ENCODE results near the gene ITGA3.

DNA sequence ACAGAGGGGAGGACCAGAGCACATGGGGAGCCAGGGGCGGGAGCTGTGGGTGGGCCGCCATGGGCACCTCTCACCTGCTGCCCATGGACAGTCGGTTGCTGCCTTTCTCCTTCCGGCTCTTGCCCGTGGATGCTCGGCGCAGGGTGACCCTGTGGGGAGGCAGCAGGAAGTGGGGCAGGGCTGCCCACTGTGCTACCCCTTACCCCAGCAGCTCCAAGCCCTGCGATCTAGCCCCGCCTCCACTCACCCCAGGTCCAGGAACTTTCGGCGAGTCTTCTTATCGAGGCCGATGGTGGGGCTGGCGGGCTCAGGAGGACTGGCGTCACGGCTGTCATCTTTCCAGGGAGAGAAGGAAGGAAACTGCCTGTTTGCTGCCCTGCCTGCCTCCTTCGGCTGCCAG lies 59.8 kb downstream of the ITGA3 start:
- TF ChIP-seq POLR2A (IDR thresholded peaks at IDR 0.05; ENCODE audit: low read depth, low read length) = no peak
- no peak for TF ChIP-seq TAF1 (IDR thresholded peaks at IDR 0.05; ENCODE audit: low read depth, low read length)
- TF ChIP-seq SPI1 (IDR thresholded peaks at IDR 0.05; ENCODE audit: low read depth, low read length) = no peak
- TF ChIP-seq POLR2AphosphoS5 (IDR thresholded peaks at IDR 0.05; ENCODE audit: low read depth, low read length) = no peak
- TF ChIP-seq PAX5 (IDR thresholded peaks at IDR 0.05; ENCODE audit: insufficient read depth, low read length, severe bottlenecking) = no peak
- no peak for TF ChIP-seq POU2F2 (IDR thresholded peaks at IDR 0.05; ENCODE audit: low read depth, low read length)

Data from GM12891 (cell line).